Measurements from ENCODE around the gene KCNJ6.
"Not testable (repeated sequence)": the region's sequence is repeated elsewhere in the genome, so short reads cannot be mapped to it uniquely, and the experiment has no call there.

KCNJ6 gene

DNA sequence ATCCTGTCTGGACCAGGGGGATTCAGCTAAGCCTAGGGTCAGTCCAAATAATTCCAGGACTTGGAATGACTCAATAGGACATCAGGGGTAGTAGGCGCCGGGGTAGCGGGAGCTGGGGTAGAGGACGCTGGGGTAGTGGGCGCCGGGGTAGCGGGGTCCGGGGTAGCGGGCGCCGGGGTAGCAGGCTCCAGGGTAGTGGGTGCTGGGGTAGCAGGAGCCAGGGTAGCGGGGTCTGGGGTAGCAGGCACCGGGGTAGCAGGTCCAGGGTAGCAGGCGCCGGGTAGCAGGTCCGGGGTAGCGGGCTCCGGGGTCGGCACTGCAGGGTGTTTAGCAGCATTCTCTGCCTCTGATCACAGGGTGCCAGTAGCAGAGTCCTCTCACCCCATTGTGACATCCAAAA, 248.9 kb downstream of the KCNJ6 start:
- no peak for TF ChIP-seq EZH2phosphoT487 (IDR thresholded peaks at IDR 0.05; ENCODE audit: low read depth)
- TF ChIP-seq, protein P1, sequence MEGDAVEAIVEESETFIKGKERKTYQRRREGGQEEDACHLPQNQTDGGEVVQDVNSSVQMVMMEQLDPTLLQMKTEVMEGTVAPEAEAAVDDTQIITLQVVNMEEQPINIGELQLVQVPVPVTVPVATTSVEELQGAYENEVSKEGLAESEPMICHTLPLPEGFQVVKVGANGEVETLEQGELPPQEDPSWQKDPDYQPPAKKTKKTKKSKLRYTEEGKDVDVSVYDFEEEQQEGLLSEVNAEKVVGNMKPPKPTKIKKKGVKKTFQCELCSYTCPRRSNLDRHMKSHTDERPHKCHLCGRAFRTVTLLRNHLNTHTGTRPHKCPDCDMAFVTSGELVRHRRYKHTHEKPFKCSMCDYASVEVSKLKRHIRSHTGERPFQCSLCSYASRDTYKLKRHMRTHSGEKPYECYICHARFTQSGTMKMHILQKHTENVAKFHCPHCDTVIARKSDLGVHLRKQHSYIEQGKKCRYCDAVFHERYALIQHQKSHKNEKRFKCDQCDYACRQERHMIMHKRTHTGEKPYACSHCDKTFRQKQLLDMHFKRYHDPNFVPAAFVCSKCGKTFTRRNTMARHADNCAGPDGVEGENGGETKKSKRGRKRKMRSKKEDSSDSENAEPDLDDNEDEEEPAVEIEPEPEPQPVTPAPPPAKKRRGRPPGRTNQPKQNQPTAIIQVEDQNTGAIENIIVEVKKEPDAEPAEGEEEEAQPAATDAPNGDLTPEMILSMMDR (IDR thresholded peaks at IDR 0.05; ENCODE audit: low read depth, low read length) = no peak
- Histone ChIP-seq H3K4me3 (ENCODE audit: low read length) (no peak overlapping the region), H3K27ac (ENCODE audit: low read length) (no peak overlapping the region), H4K20me1 (ENCODE audit: insufficient read depth, low read length) (no peaks in the 10 kb centered on the region), H3K27me3 (ENCODE audit: low read depth, low read length) (no peaks in the 10 kb centered on the region), H2AFZ (ENCODE audit: low read depth, low read length) (no peak overlapping the region), H3K9ac (ENCODE audit: low read length) (no peak overlapping the region), H3K79me2 (ENCODE audit: low read length) (no peaks in the 10 kb centered on the region), H3K4me2 (ENCODE audit: low read length) (no peak overlapping the region), H3K4me1 (ENCODE audit: low read length) (no peaks in the 10 kb centered on the region), H3K36me3 (replicated peaks; ENCODE audit: low read depth, low read length) (no peaks in the 10 kb centered on the region), H3K9me3 (ENCODE audit: insufficient read depth, low read length) (no peaks in the 10 kb centered on the region)

DNA sequence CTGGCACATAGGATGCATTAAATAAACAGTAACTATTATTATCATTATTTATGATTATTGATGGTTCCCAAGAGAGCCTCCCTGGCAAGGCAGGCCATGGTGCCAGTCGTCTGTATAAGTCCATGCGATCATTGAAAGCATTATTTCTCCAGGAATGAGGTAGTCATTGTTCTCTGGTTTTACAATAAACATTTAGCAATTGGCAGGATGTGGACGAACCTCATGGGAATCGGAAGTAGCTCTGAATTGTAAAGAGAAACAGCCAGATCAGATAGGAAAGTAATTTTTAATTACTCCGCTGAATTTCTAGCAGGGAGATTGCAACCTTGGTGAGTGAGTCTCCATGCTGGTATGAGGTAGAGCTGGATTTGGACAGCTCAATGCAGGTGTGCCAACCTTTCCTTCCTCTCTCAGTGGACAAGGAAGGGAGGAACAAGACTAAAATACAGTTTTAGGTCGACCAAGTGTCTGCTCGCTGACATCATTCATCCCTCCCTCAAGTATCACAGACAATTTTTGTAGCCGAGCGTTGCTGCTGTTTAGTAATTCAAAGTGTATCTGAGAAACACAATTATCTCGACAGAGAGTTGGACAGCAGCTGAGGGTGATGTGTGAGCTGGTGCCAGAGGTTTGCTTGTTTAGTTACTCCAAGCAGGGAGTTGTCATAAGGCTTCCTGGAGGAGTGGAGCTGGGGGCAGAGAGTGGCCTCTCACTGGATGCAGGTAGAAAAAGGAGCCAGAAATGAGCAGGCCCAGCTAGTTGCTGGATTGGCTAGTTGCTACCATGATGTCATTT, 250.8 kb downstream of the KCNJ6 start:
- no peak overlapping the region for H3K27ac ChIP-seq (ENCODE audit: low read length)
- no peak overlapping the region for H3K4me3 ChIP-seq (ENCODE audit: low read length)
- no peaks in the 10 kb centered on the region for H4K20me1 ChIP-seq (ENCODE audit: insufficient read depth, low read length)
- no peak overlapping the region for H3K4me2 ChIP-seq (ENCODE audit: low read length)
- H2AFZ ChIP-seq (ENCODE audit: low read depth, low read length) = no peak overlapping the region
- no peaks in the 10 kb centered on the region for H3K79me2 ChIP-seq (ENCODE audit: low read length)
- no peaks in the 10 kb centered on the region for H3K9me3 ChIP-seq (ENCODE audit: insufficient read depth, low read length)
- no peaks in the 10 kb centered on the region for H3K27me3 ChIP-seq (ENCODE audit: low read depth, low read length)
- TF ChIP-seq, protein P1 (IDR thresholded peaks at IDR 0.05; ENCODE audit: low read depth, low read length) = no peak
- TF ChIP-seq EZH2phosphoT487 (IDR thresholded peaks at IDR 0.05; ENCODE audit: low read depth) = no peak
- no peaks in the 10 kb centered on the region for H3K4me1 ChIP-seq (ENCODE audit: low read length)
- H3K9ac ChIP-seq (ENCODE audit: low read length) = no peak overlapping the region
- no peaks in the 10 kb centered on the region for H3K36me3 ChIP-seq (replicated peaks; ENCODE audit: low read depth, low read length)

DNA sequence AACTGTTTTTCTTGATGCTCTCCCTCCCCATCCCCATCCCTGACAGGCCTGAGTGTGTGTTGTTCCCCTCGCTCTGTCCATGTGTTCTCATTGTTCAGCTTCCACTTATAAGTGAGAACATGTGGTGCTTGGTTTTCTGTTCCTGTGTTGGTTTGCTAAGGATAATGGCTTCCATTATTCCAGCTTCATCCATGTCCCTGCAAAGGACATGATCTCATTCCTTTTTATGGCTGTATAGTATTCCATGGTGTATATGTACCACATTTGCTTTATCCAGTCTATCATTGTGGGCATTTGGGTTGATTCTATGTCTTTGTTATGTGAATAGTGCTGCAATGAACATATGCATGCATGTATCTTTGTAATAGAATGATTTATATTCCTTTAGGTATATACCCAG, 254.0 kb downstream of the KCNJ6 start:
- not testable (repeated sequence) for H4K20me1 ChIP-seq (ENCODE audit: insufficient read depth, low read length); H3K4me3 ChIP-seq (ENCODE audit: low read length); H3K79me2 ChIP-seq (ENCODE audit: low read length); H3K9me3 ChIP-seq (ENCODE audit: insufficient read depth, low read length); H3K36me3 ChIP-seq (replicated peaks; ENCODE audit: low read depth, low read length); H3K27ac ChIP-seq (ENCODE audit: low read length); H3K27me3 ChIP-seq (ENCODE audit: low read depth, low read length); H3K4me1 ChIP-seq (ENCODE audit: low read length); H3K4me2 ChIP-seq (ENCODE audit: low read length); H2AFZ ChIP-seq (ENCODE audit: low read depth, low read length); H3K9ac ChIP-seq (ENCODE audit: low read length)

DNA sequence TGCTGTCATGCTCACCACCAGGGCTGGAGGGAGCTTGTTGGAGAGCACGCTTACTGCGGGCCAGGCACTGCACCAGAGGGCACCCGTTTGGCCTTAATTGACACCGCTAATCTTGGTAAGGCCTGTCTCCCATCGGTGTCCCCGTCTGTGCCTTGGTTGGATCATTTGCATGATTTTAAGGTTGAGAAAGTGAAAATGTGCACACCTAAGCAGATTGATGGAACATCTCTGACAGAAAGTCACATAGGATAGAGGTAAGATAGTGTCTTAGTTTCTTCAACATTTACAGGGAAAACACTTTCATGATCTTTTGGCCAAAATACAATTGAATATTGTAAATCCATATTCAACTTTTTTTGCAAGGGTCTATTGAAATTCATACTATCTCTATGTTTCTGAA, 255.5 kb downstream of the KCNJ6 start:
- Histone ChIP-seq H3K9ac (ENCODE audit: low read length) (no peak overlapping the region), H3K27ac (ENCODE audit: low read length) (no peak overlapping the region), H3K4me1 (ENCODE audit: low read length) (no peaks in the 10 kb centered on the region), H3K27me3 (ENCODE audit: low read depth, low read length) (no peaks in the 10 kb centered on the region; the same call in 1 of the 2 replicates), H4K20me1 (ENCODE audit: insufficient read depth, low read length) (no peaks in the 10 kb centered on the region), H3K79me2 (ENCODE audit: low read length) (no peaks in the 10 kb centered on the region), H3K36me3 (replicated peaks; ENCODE audit: low read depth, low read length) (no peaks in the 10 kb centered on the region), H3K9me3 (ENCODE audit: insufficient read depth, low read length) (no peaks in the 10 kb centered on the region), H3K4me3 (ENCODE audit: low read length) (no peak overlapping the region), H3K4me2 (ENCODE audit: low read length) (no peak overlapping the region), H2AFZ (ENCODE audit: low read depth, low read length) (no peak overlapping the region)
- TF ChIP-seq EZH2phosphoT487 (IDR thresholded peaks at IDR 0.05; ENCODE audit: low read depth) = no peak
- TF ChIP-seq, protein P1 (IDR thresholded peaks at IDR 0.05; ENCODE audit: low read depth, low read length) = no peak
